Endothelial cell of hepatic sinusoid (primary cell): ENCODE results near the gene RNF123.
"Not testable (repeated sequence)": the region's sequence is repeated elsewhere in the genome, so short reads cannot be mapped to it uniquely, and the experiment has no call there.

Experiments
- in situ Hi-C: cut with HindIII; loops from 2 replicates; pipeline ENCODE4 v1.10.0; 2017; ENCODE audit warnings: low sequenced_read_pairs

The RNF123 gene

GRCh38 chr3:49674497-49674983 is 14.8 kb upstream of the RNF123 start:
- in situ Hi-C loops = loop anchor here (5.0 kb wide), 1 partner anchor 102 kb away; no protein-coding TSS in a partner anchor

- in situ Hi-C loops = loop anchor here (5.0 kb wide), 2 partner anchors 71 to 96 kb away; no protein-coding TSS in a partner anchor
These were observed 13.4 kb upstream of the RNF123 start for GRCh38 chr3:49675912-49676311.

GRCh38 chr3:49680493-49681231 is 8.7 kb upstream of the RNF123 start:
- in situ Hi-C loops = no loop called here

- in situ Hi-C loops = no loop called here
These were observed 8.2 kb upstream of the RNF123 start for GRCh38 chr3:49681232-49681522.

- in situ Hi-C loops = no loop called here
These were observed 7.8 kb upstream of the RNF123 start for GRCh38 chr3:49681543-49681942.

- in situ Hi-C loops = no loop called here
These were observed 6.2 kb upstream of the RNF123 start for GRCh38 chr3:49683162-49683561.

- in situ Hi-C loops = not testable (repeated sequence)
These were observed 4.9 kb upstream of the RNF123 start for GRCh38 chr3:49684453-49684852.

GRCh38 chr3:49685103-49685502 is 4.3 kb upstream of the RNF123 start:
- in situ Hi-C loops = not testable (repeated sequence)

- in situ Hi-C loops = not testable (repeated sequence)
These were observed 3.5 kb upstream of the RNF123 start for GRCh38 chr3:49685846-49686245.

- in situ Hi-C loops = not testable (repeated sequence)
These were observed 3.0 kb upstream of the RNF123 start for GRCh38 chr3:49686346-49686745.

- in situ Hi-C loops = not testable (repeated sequence)
These were observed 2.5 kb upstream of the RNF123 start for GRCh38 chr3:49686769-49687423.

- in situ Hi-C loops = not testable (repeated sequence)
These were observed 1.9 kb upstream of the RNF123 start for GRCh38 chr3:49687424-49687795.

- in situ Hi-C loops = not testable (repeated sequence)
These were observed 865 bp upstream of the RNF123 start for GRCh38 chr3:49688338-49689045.

- in situ Hi-C loops = not testable (repeated sequence)
These were observed 709 bp downstream of the RNF123 start for GRCh38 chr3:49689908-49690624.

- in situ Hi-C loops = not testable (repeated sequence)
These were observed 1.5 kb downstream of the RNF123 start for GRCh38 chr3:49690856-49691255.

GRCh38 chr3:49691481-49691880 is 2.1 kb downstream of the RNF123 start:
- in situ Hi-C loops = not testable (repeated sequence)

GRCh38 chr3:49694409-49695070 is 5.2 kb downstream of the RNF123 start:
- in situ Hi-C loops = not testable (repeated sequence)

- in situ Hi-C loops = not testable (repeated sequence)
These were observed 6.1 kb downstream of the RNF123 start for GRCh38 chr3:49695350-49696015.

GRCh38 chr3:49699281-49699979 is 10.1 kb downstream of the RNF123 start:
- in situ Hi-C loops = no loop called here
